HG02763 (cell line): ENCODE measurements around the gene RHCE.
"Not testable (repeated sequence)": the region's sequence is repeated elsewhere in the genome, so short reads cannot be mapped to it uniquely, and the experiment has no call there.

Source experiments
- ATAC-seq: cut with Tn5 transposase; IDR thresholded peaks from one replicate; pipeline ENCODE4 v1.9.1; 2021; ENCODE audit warnings: mild to moderate bottlenecking, moderate library complexity; ENCODE audit not compliant: unreplicated experiment

The RHCE gene

GRCh38 chr1:25402947-25403803 is 17.4 kb downstream of the RHCE start:
- ATAC-seq: not testable (repeated sequence)

- ATAC-seq: not testable (repeated sequence)
Observed at GRCh38 chr1:25398079-25398478, 22.5 kb downstream of the RHCE start.

GRCh38 chr1:25397549-25397948 is 23.1 kb downstream of the RHCE start:
- ATAC-seq: not testable (repeated sequence)

- ATAC-seq: no peak
Observed at GRCh38 chr1:25392841-25393240, 27.8 kb downstream of the RHCE start.

- not testable (repeated sequence) for ATAC-seq
Observed at GRCh38 chr1:25389721-25390120, 30.9 kb downstream of the RHCE start.

GRCh38 chr1:25388691-25389090 is 31.9 kb downstream of the RHCE start:
- ATAC-seq: not testable (repeated sequence)

- ATAC-seq: not testable (repeated sequence)
Observed at GRCh38 chr1:25387096-25387495, 33.5 kb downstream of the RHCE start.

- ATAC-seq: not testable (repeated sequence)
Observed at GRCh38 chr1:25383875-25384274, 36.8 kb downstream of the RHCE start.

- not testable (repeated sequence) for ATAC-seq
Observed at GRCh38 chr1:25383090-25383489, 37.5 kb downstream of the RHCE start.

- not testable (repeated sequence) for ATAC-seq
Observed at GRCh38 chr1:25382543-25382942, 38.1 kb downstream of the RHCE start.

- not testable (repeated sequence) for ATAC-seq
Observed at GRCh38 chr1:25378367-25378766, 42.3 kb downstream of the RHCE start.

GRCh38 chr1:25371757-25372156 is 48.9 kb downstream of the RHCE start:
- ATAC-seq: not testable (repeated sequence)

GRCh38 chr1:25369691-25370271 is 50.8 kb downstream of the RHCE start:
- not testable (repeated sequence) for ATAC-seq

GRCh38 chr1:25369241-25369640 is 51.4 kb downstream of the RHCE start:
- ATAC-seq: no peak

GRCh38 chr1:25362634-25363559 is 57.7 kb downstream of the RHCE start:
- ATAC-seq: not testable (repeated sequence)

GRCh38 chr1:25361901-25362300 is 58.7 kb downstream of the RHCE start:
- no peak for ATAC-seq

GRCh38 chr1:25360596-25361581 is 59.7 kb downstream of the RHCE start:
- no peak for ATAC-seq

GRCh38 chr1:25356848-25357247 is 63.8 kb downstream of the RHCE start:
- ATAC-seq: no peak

GRCh38 chr1:25356441-25356840 is 64.2 kb downstream of the RHCE start:
- no peak for ATAC-seq

- ATAC-seq: no peak
Observed at GRCh38 chr1:25355841-25356395, 64.7 kb downstream of the RHCE start.
